AG04450 (cell line): ENCODE measurements around the gene MICAL3. TPM values are rescaled to one million over a fixed set of nuclear protein-coding genes. Genes with fewer than 3 reads are reported as not detected.

Experiments
- CTCF ChIA-PET: fragments of 300-600, 350-600 bp; formaldehyde crosslinking; extraction: SDS; loops from one replicate; lab custom pipeline; 2022; ENCODE audit warnings: antibody characterized with exemption, inconsistent platforms; lab: Charles Lee
- POLR2A ChIA-PET: fragments of 350-600 bp; formaldehyde crosslinking; extraction: SDS; loops from one replicate; lab custom pipeline; 2021; ENCODE audit warnings: antibody characterized with exemption, inconsistent platforms; lab: Yijun Ruan, JAX
- DNase-seq: peaks from one replicate; pipeline ENCODE4 v3.0.0-alpha.2; 2011; ENCODE audit warnings: low read depth, low spot score
- H3K27ac ChIP-seq: one replicate; pipeline ENCODE4 v1.5.1; 2012; ENCODE audit warnings: low read depth, low read length, control low read depth
- H3K27me3 ChIP-seq: one replicate; pipeline ENCODE4 v1.6.0; 2012; ENCODE audit warnings: low read length; ENCODE audit not compliant: control insufficient read depth, insufficient read depth
- H3K4me3 ChIP-seq: 2 replicates; pipeline ENCODE4 v1.5.1; 2011; ENCODE audit warnings: mild to moderate bottlenecking, low read depth, low read length, control low read depth
- H3K9me3 ChIP-seq: 2 replicates; pipeline ENCODE4 v1.5.1; 2012; ENCODE audit warnings: low read length; ENCODE audit not compliant: control insufficient read depth, insufficient read depth
- CTCF ChIP-seq: IDR thresholded peaks from 2 replicates; pipeline ENCODE4 v1.5.1; 2011; ENCODE audit warnings: low read depth, low read length, control low read depth, inconsistent platforms
- polyA plus RNA-seq: library from polyadenylated mRNA; depleted of rRNA; stranded (reverse); fragments of >200 nt; gene quantifications from 2 replicates; pipeline ENCODE4 v1.2.3, GENCODE V29; 2011

The MICAL3 gene
- polyA plus RNA-seq, 1 experiment: 17.8 TPM

DNA sequence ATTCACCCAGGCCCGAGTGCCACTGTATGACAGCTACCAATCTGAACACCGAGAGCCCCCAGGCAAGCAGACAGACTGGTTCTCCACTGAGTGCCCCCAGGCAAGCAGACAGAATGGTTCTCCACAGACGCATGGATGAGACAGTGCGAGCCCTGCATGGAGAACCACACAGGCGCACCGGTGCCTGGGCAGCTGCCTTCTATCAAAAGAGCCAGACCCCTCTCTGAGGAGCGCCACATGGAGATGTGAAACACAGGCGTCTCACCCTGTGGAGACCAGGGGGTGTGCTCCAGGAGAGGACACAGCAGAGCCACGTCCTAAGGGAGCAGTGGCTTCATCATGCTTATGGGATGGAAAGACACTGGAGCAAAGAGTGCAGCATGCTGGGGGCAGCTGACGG, 155.6 kb downstream of the MICAL3 start:
- H3K9me3 ChIP-seq: no peaks in the 10 kb centered on the region; the same call in 1 of the 2 replicates
- POLR2A ChIA-PET: no interaction called here
- DNase-seq: no peak
- no peaks in the 10 kb centered on the region for H3K27me3 ChIP-seq
- CTCF ChIA-PET: interaction anchor here (3.5 kb wide), 1 partner anchor 207 kb away, joined by 16 read pairs; no protein-coding TSS in a partner anchor
- no peak overlapping the region for H3K4me3 ChIP-seq
- TF ChIP-seq CTCF: no peak
- no peak overlapping the region for H3K27ac ChIP-seq

DNA sequence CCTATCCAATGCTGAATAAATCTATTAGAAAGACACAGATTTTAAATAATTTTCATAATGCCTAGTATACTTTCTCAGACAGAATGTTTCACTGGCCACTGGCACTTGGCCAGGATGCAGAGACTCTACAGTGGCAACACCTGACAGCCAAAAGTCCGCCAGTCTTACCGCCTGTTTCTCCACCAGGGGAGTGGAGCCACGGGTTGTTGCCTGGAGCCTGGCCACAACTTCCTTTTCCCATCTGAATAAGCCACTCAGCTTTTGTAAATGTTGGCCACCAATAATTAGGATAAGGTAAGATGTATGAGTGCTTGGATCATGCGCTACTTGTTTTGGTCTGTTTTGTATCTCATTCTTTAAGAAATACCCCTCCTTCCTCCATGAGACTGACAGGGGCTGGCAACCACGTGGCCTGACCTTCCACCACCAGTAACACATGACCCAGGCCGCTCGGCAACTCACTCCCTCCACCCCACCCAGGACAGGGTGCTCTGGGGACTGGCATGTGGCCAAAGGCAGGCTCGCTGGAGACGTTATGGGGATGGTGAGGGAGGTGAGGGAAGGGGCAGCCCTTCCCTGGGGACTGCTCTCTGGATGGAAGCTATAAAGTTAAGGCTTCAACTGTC, 157.1 kb downstream of the MICAL3 start:
- no peak for DNase-seq
- no peak overlapping the region for H3K4me3 ChIP-seq
- no peaks in the 10 kb centered on the region for H3K27me3 ChIP-seq
- POLR2A ChIA-PET: no interaction called here
- no peak overlapping the region for H3K27ac ChIP-seq
- H3K9me3 ChIP-seq: no peaks in the 10 kb centered on the region; the same call in 1 of the 2 replicates
- CTCF ChIA-PET: interaction anchor here (0.6 to 3.5 kb wide), 2 partner anchors 10 to 209 kb away, joined by 3 to 16 read pairs; no protein-coding TSS in a partner anchor
- no peak for TF ChIP-seq CTCF

DNA sequence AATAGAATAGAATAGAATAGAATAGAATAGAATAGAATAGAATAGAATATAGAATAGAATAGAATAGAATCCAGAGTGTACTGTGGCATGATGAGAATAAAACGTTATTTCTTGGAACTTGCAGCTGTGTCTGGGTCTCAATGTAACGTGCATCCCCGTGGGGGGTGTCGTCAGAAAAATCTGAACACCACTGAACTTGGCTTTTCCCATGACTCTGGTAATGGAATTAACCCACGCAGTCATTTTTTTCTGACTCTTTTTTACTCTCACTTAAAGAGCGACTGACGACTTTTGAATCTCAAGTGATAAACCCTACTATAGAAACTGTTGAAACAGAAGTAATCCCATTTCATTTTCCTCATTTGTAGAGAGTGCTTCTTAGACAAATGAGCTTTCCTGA, 157.7 kb downstream of the MICAL3 start:
- Histone ChIP-seq H3K9me3 (no peaks in the 10 kb centered on the region; the same call in 1 of the 2 replicates), H3K4me3 (no peak overlapping the region), H3K27me3 (no peaks in the 10 kb centered on the region), H3K27ac (no peak overlapping the region)
- DNase-seq: no peak
- POLR2A ChIA-PET: no interaction called here
- CTCF ChIA-PET: interaction anchor here (0.6 kb wide), 1 partner anchor 10 kb away, joined by 3 read pairs; no protein-coding TSS in a partner anchor
- TF ChIP-seq CTCF: no peak

GRCh38 chr22:17866127-17866526, 158.2 kb downstream of the MICAL3 start:
- CTCF ChIA-PET: no interaction called here
- TF ChIP-seq CTCF: no peak
- no peak overlapping the region for H3K27ac ChIP-seq
- POLR2A ChIA-PET: no interaction called here
- no peak overlapping the region for H3K4me3 ChIP-seq
- no peak for DNase-seq
- H3K9me3 ChIP-seq: no peaks in the 10 kb centered on the region
- H3K27me3 ChIP-seq: no peaks in the 10 kb centered on the region

- no peak for TF ChIP-seq CTCF
- Histone ChIP-seq H3K27me3 (no peaks in the 10 kb centered on the region), H3K9me3 (no peaks in the 10 kb centered on the region), H3K4me3 (no peak overlapping the region), H3K27ac (no peak overlapping the region)
- ChIA-PET POLR2A (no interaction called here), CTCF (no interaction called here)
- no peak for DNase-seq
These were observed 158.9 kb downstream of the MICAL3 start for GRCh38 chr22:17865183-17866055.
